A549 treated with GW870086 at 1 μM for 4 hours (cell line): ENCODE data around the gene TESK2. TPM values are rescaled to one million over a fixed set of nuclear protein-coding genes. Genes with fewer than 3 reads are reported as not detected.

Experiments used
- total RNA-seq: library from RNA; stranded (reverse); fragments of 200-300 nt; extraction: Qiagen RNA extraction; gene quantifications from 5 replicates; pipeline ENCODE4 v1.2.3, GENCODE V29; 2022; ENCODE audit warnings: low read depth

Gene TESK2
- 0.14 to 0.30 TPM (median 0.24 TPM) in 5 replicates for total RNA-seq

GRCh38 chr1:45490626-45491486 lies at the start of gene TESK2:
TESK2 (minus strand) TSS chr1:45491163; CDS start chr1:45457785, 33,378 bp downstream.

DNA sequence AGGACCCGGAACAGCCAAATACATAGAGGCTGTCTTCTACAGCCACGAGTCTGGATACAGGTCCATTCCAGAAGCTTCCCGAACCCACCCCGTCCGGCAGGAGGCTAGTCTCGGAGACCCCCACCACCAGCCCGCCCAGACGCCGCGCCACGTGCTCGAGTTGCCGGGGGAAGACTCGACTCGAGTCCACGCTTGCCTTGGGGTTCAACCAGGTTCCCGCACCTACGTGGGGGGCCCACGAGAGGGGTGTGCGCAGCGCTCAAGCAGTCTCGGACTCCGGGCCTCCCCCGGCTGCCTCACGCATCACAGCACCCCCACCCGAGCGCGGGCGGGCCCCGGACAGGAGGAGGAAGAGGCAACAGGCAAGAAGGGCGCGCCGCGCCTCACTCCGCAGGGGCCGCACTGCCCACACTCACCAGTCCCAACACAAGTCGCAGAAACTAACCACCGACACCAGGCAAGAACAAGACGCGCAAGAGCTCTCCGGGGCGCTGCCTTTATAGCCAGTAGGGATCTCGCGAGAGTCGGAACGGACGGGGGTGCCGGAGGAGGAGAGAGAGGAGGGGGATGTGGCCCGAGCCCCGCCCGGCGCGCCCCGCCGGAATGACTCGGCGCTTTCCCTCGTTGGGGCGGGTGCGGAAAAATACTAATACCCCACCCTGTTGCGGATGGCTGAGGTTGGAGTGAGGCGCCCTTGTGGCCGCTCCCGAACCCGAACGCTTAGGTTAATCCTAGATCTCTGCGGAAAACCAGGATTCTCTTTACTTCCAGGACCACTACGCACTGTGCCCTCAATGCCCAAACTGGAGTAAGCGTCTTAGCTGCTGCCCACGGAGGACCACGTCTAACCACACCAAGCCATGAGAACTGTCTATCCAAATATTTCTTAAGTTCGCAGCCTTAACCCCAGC lies 30.7 kb upstream of the TESK2 start, which contains the start of gene PRDX1:
Gene PRDX1 (minus strand): TSS at position 472 of the 911 bp plus-strand sequence. CDS start 2,841 bp downstream, outside the sequence.

GRCh38 chr1:45339789-45340558 lies 151.0 kb downstream of the TESK2 start, which contains the start of the genes MUTYH and TOE1:
MUTYH (minus strand) TSS chr1:45340440; CDS start chr1:45334505, 5,935 bp downstream.
TOE1 (plus strand) TSS chr1:45340170; CDS start chr1:45340253, 83 bp downstream.

DNA sequence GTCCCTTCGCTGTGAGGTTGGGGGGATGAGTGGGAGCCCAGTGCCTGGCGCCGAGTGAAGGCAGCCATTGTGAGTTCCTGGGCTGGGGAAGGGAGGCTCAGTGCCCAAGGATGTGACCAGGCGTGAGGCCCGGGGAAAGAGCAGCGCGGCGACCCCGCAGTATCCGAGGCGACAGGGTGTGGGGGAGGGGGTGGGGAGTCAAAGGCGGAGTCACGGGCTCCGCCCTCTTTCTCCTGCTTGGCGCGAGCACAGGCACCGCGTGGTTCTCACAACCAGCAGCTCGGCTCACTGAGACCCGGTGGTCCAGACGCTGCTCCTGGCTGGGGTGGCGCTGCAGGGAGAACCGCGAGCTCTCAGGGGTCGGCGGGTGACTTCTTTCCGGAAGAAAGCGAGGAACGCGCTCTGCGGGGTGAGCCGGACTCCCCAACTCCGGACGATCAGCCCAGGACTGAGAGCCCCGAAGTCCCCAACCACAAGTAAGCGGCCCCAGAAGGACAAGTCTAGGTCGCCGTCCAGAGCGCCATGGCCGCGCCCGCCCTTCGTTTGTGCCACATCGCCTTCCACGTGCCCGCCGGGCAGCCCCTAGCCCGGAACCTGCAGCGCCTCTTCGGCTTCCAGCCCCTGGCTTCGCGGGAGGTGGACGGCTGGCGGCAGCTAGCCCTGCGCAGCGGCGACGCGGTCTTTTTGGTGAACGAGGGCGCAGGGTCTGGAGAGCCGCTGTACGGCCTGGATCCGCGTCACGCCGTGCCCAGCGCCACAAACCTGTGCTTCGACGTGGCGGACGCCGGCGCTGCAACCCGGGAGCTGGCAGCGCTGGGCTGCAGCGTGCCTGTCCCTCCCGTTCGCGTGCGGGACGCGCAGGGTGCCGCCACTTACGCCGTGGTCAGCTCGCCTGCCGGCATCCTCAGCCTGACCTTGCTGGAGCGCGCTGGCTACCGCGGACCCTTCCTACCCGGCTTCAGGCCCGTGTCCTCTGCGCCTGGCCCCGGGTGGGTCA lies 164.0 kb downstream of the TESK2 start, which contains the start of gene HPDL:
Gene HPDL (plus strand): TSS at position 269 of the 997 bp plus-strand sequence. CDS start 254 bp downstream, at position 523.

Other genes with a start within 250 kb of the TESK2 start
- gene HPDL, start 164.3 kb downstream of the TESK2 start, total RNA-seq: 3.2 to 4.5 TPM (median 4.0 TPM) in 5 replicates
- gene TOE1, start 151.0 kb downstream of the TESK2 start, total RNA-seq: 12.5 to 13.6 TPM (median 12.9 TPM) in 5 replicates
- gene MUTYH, start 150.7 kb downstream of the TESK2 start, total RNA-seq: 7.6 to 9.6 TPM (median 9.2 TPM) in 5 replicates
- gene CCDC163, start 8.9 kb upstream of the TESK2 start, total RNA-seq: 1.6 to 2.5 TPM (median 1.8 TPM) in 5 replicates
- gene MMACHC, start 9.1 kb upstream of the TESK2 start, total RNA-seq: 1.8 to 2.6 TPM (median 1.9 TPM) in 5 replicates
- gene PRDX1, start 30.7 kb upstream of the TESK2 start, total RNA-seq: 1,997 to 2,230 TPM (median 2,009 TPM) in 5 replicates
- gene AKR1A1, start 59.7 kb upstream of the TESK2 start, total RNA-seq: 68.9 to 80.7 TPM (median 80.2 TPM) in 5 replicates
- gene NASP, start 92.9 kb upstream of the TESK2 start, total RNA-seq: 110 to 142 TPM (median 114 TPM) in 5 replicates
- 0.23 to 0.50 TPM (median 0.42 TPM) in 5 replicates for gene CCDC17, start 132.9 kb upstream of the TESK2 start, total RNA-seq
- gene GPBP1L1, start 195.4 kb upstream of the TESK2 start, total RNA-seq: 30.3 to 43.5 TPM (median 36.6 TPM) in 5 replicates
- 18.7 to 21.2 TPM (median 19.7 TPM) in 5 replicates for gene TMEM69, start 197.0 kb upstream of the TESK2 start, total RNA-seq